Stimulated activated CD8-positive, alpha-beta memory T cell treated with anti-CD3 and anti-CD28 coated beads, Interleukin-15, amount 100 ng/mL, for 4 hours (primary cell): Measurements from ENCODE around the gene EIF4G3.
A peak's percentile ranks its signal among the peaks of the same experiment; 100 is the strongest.
"Not testable (repeated sequence)": the region's sequence is repeated elsewhere in the genome, so short reads cannot be mapped to it uniquely, and the experiment has no call there.

Experiments
- DNase-seq, 2 donors: peaks; one replicate each; pipeline ENCODE4 v3.0.0-alpha.2; 2020; ENCODE audit warnings: low read depth in 2 of 2

Gene EIF4G3

DNA sequence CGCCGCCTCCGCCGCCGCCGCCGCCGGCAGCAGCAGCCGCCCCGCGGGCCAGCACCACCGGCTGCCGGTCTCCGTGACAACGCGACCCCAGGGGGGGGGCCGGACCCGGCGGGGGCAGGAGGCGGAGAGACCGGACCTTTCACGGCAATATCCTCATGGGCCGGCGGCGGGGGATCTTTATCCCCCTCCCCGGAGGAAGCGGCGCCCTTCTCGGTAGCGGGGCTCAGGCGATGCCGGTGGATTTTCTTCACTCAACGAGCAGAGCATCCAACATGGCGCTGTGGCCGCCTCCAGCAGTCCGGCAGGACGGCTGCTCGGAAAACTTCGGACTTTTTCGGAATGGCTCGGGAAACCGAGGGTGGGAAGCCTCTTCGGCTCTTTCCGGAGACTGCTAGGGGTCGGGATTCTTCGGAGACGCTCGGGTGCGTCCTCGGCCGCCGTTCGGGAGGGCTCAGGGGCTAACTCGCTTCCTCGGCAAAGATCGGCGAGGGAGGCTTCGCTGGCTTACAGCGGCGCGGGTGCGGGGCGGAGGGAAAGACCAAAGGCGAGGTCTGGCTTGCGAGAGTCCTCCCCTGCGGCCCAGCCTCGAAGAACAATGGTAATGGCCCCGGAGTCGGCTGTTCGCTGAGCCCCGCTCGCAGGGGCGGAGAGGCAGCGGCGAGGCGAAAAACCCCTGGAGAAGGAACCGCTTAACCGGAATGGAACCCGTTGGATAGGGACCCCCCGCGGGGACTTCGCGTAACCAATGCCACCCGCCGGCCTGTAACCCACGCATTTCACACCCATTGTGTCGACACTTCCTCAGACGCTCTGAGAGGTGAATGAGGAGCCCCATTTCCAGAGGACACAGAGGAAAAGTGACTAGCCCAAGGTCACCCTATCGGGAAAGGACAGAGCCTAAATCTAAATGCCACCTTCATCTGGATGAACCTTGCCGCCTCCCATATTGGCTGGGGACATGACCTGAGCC, at the start of gene EIF4G3:
TSS of gene EIF4G3 (minus strand) at position 312 of the 970 bp plus-strand sequence. CDS start 174,155 bp downstream, outside the sequence.
- peak; percentile 96 for DNase-seq

DNA sequence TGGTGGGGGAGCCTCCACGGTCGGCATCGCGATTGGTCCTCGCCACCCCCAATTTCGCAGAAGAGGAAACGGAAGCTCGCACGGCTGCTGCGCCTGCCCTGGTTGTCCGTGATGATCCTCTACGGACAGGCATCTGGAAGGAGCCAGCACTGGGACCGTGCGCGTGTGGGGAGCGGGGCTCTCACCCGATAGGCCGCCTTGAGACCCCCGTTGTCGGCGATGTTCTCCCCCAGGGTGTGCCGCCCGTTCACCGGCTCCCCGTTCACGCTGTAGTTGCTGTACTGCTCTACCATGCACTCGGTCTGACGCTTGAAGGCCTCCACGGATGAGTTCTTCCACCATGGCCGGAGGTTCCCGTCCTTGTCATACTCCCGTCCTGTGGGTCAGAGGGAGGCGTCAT, 48.4 kb upstream of the EIF4G3 start:
- DNase-seq: no peak

- DNase-seq: no peak
These were observed 44.1 kb upstream of the EIF4G3 start for GRCh38 chr1:21220815-21221214.

- no peak for DNase-seq
These were observed 43.0 kb upstream of the EIF4G3 start for GRCh38 chr1:21219674-21220073.

- no peak for DNase-seq
These were observed 41.3 kb upstream of the EIF4G3 start for GRCh38 chr1:21217812-21218596.

GRCh38 chr1:21216835-21217811, 40.4 kb upstream of the EIF4G3 start:
- peak; percentile 12 to 45 for DNase-seq

DNA sequence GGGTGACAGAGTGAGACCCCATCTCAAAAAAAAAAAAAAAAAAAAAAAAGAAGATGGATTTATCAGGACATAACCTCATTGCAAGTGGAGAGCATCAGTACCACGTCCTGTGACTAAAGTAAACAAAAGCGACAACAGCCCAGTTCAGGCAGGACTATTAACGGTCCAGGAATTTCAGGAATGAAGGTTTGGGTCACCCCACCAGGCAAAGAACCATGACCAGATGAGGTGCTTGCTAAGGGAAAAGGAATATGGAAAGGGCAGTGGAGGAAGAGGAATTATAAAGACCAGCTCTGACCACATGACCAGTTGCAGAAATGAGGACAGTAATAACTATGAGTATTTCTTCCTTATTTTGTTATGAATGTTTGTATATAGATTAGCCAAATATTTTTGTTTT, 35.4 kb upstream of the EIF4G3 start:
- no peak for DNase-seq

- DNase-seq: not testable (repeated sequence)
These were observed 31.5 kb upstream of the EIF4G3 start for GRCh38 chr1:21208137-21208700.

DNA sequence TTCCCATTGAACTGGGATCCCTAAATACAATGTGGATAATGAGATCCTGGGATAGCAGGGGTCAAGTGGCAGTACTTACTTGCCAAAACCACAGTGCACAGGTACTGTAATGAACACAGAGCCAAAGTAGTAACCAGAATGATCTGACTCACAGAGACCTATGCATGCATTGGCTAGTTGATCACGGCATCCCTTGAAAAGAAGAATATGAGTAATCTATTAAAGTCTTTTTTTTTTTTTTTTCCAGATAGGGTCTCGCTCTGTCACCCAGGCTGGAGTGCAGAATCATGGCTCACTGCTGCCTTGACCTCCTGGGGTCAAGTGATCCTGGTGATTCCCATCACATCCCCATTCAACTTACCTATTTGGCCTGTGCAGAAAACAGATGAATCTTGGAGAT, 29.4 kb upstream of the EIF4G3 start:
- no peak for DNase-seq

DNA sequence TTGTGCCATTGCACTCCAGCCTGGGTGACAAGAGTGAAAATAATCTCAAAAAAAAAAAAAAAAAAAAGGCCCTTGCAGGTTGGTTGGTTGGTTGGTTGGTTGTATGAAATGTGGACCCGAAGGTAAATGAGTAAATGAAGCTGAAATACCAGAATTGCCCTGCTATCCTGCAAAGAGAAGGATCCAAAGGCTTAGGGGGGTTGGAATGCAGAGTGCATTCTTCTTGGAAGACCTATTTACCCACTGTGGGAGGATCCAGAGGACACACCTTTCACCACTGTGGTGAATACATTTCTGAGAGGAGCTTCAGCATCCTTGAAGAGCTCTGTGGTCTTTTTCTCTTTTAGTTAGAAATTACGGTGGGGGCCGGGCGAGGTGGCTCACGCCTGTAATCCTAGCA, 28.7 kb upstream of the EIF4G3 start:
- DNase-seq: no peak

GRCh38 chr1:21201650-21202049, 25.0 kb upstream of the EIF4G3 start:
- DNase-seq: no peak

DNA sequence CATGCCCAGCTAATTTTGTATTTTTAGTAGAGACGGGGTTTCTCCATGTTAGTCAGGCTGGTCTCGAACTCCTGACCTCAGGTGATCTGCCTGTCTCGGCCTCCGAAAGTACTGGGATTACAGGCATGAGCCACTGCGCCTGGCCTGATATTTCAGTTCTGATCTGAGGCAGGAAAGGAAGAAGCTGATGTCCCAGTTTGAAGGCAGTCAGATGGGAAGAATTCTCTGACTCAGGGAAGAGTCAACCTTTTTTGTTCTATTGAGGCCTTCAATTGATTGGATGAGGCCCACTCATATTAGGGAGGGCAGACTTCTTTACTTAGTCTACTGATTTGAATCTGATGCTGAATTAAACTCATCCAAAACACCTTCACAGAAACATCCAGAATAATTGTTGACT, 24.5 kb upstream of the EIF4G3 start:
- not testable (repeated sequence) for DNase-seq

DNA sequence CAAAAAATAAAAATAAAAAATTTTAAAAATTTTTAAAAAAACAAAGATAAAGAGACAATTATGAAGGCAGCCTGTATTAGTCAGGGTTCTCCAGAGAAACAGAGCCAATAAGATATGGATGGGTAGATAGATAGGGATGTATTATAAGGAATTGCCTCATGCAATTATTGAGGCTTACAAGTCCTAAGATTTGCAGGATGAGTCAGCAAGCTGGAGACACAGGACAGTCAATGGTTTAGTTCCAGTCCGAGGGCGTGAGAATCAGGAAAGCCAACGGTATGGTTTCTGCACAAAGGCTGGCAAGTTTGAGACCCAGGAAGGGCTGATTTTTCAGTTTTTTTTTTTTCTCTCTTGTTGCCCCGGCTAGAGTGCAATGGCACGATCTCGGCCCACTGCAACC, 24.1 kb upstream of the EIF4G3 start:
- DNase-seq: no peak

GRCh38 chr1:21198929-21199328, 22.2 kb upstream of the EIF4G3 start:
- DNase-seq: no peak

GRCh38 chr1:21192871-21193270, 16.2 kb upstream of the EIF4G3 start:
- DNase-seq: no peak

GRCh38 chr1:21192284-21192683, 15.6 kb upstream of the EIF4G3 start:
- DNase-seq: no peak

GRCh38 chr1:21190771-21191170, 14.1 kb upstream of the EIF4G3 start:
- not testable (repeated sequence) for DNase-seq

GRCh38 chr1:21189906-21190500, 13.3 kb upstream of the EIF4G3 start:
- DNase-seq: no peak

- DNase-seq: no peak
These were observed 12.7 kb upstream of the EIF4G3 start for GRCh38 chr1:21189421-21189820.

GRCh38 chr1:21188235-21188634, 11.5 kb upstream of the EIF4G3 start:
- DNase-seq: no peak
